Keratinocyte (primary cell): ENCODE results near the gene EFCAB9. TPM values are rescaled to one million over a fixed set of nuclear protein-coding genes. Genes with fewer than 3 reads are reported as not detected.

Source experiments
- DNase-seq: peaks from one replicate; pipeline ENCODE4 v3.0.0-alpha.2; 2011; ENCODE audit warnings: low read depth, missing footprints, low spot score
- FAIRE-seq: peaks from 2 replicates; lab custom pipeline; 2011; peaks lifted over from hg19 to GRCh38; lab: Jason Lieb, UNC
- H2AFZ ChIP-seq: 2 replicates; pipeline ENCODE4 v1.6.0; 2012; ENCODE audit warnings: low read length, control low read depth, inconsistent platforms; ENCODE audit not compliant: control insufficient read depth
- H3K27ac ChIP-seq: 2 replicates; pipeline ENCODE4 v1.5.1; 2011; ENCODE audit warnings: low read length; ENCODE audit not compliant: control insufficient read depth, insufficient read depth
- H3K27me3 ChIP-seq: 3 replicates; pipeline ENCODE4 v1.6.0; 2011; ENCODE audit warnings: low read length; ENCODE audit not compliant: control insufficient read depth, insufficient read depth; ENCODE audit errors: extremely low read depth
- H3K36me3 ChIP-seq, 2 experiments: 2 replicates in 1 of 2; 3 replicates in 1 of 2; pipeline ENCODE4 v1.5.1; 2011; ENCODE audit warnings: low read length in 2 of 2, mild to moderate bottlenecking in 1 of 2; ENCODE audit not compliant: control insufficient read depth in 2 of 2, insufficient read depth in 2 of 2; ENCODE audit errors: extremely low read depth in 1 of 2
- H3K4me1 ChIP-seq: 3 replicates; pipeline ENCODE4 v1.5.1; 2011; ENCODE audit warnings: low read length; ENCODE audit not compliant: control insufficient read depth, insufficient read depth; ENCODE audit errors: extremely low read depth
- H3K4me2 ChIP-seq: 3 replicates; pipeline ENCODE4 v1.6.0; 2011; ENCODE audit warnings: low read depth, low read length; ENCODE audit not compliant: control insufficient read depth, insufficient read depth; ENCODE audit errors: extremely low read depth
- H3K4me3 ChIP-seq, 3 experiments: fragments of 200-600 bp in 1 of 3; sonication (generic) in 1 of 3; 2 replicates in 2 of 3; 3 replicates in 1 of 3; pipeline ENCODE4 v1.5.1; 2011 to 2016; ENCODE audit warnings: low read length in 3 of 3, mild to moderate bottlenecking in 3 of 3, control low read depth in 2 of 3, inconsistent platforms in 1 of 3, low read depth in 1 of 3, mixed read lengths in 1 of 3, mixed run types in 1 of 3, moderate library complexity in 1 of 3; ENCODE audit not compliant: control insufficient read depth in 2 of 3, insufficient read depth in 2 of 3; ENCODE audit errors: extremely low read depth in 1 of 3
- H3K79me2 ChIP-seq: 2 replicates; pipeline ENCODE4 v1.6.0; 2012; ENCODE audit warnings: low read length; ENCODE audit not compliant: control insufficient read depth, insufficient read depth
- H3K9ac ChIP-seq: 3 replicates; pipeline ENCODE4 v1.6.0; 2011; ENCODE audit warnings: low read length; ENCODE audit not compliant: control insufficient read depth, insufficient read depth; ENCODE audit errors: extremely low read depth
- H3K9me1 ChIP-seq: 3 replicates; pipeline ENCODE4 v1.6.0; 2011; ENCODE audit warnings: low read length; ENCODE audit not compliant: control insufficient read depth, insufficient read depth; ENCODE audit errors: extremely low read depth
- H3K9me3 ChIP-seq: 2 replicates; pipeline ENCODE4 v1.5.1; 2012; ENCODE audit warnings: low read depth, low read length; ENCODE audit not compliant: control insufficient read depth
- H4K20me1 ChIP-seq: 3 replicates; pipeline ENCODE4 v1.6.0; 2011; ENCODE audit warnings: low read length; ENCODE audit not compliant: control insufficient read depth, insufficient read depth; ENCODE audit errors: extremely low read depth
- EZH2 ChIP-seq: IDR thresholded peaks from one replicate; pipeline ENCODE4 v1.6.1; 2012; ENCODE audit warnings: inconsistent platforms, mild to moderate bottlenecking, low read length, moderate library complexity
- dilution Hi-C: fragments of 300-500 bp; cut with MboI; formaldehyde crosslinking; loops from one replicate; pipeline ENCODE4 v1.7.0; 2020; ENCODE audit warnings: low sequenced_read_pairs; ENCODE audit not compliant: extremely low pct_ligation_motif_present
- polyA plus RNA-seq, 5 experiments: library from polyadenylated mRNA; depleted of rRNA in 3 of 5; stranded (reverse) in 3 of 5; stranded (forward) in 1 of 5; unstranded in 1 of 5; fragments of >200 nt; gene quantifications; 1 replicate in 1 of 5; 2 replicates in 3 of 5; 3 replicates in 1 of 5; pipeline versions ENCODE4 v1.2.1 to v1.2.3, GENCODE V29; 2011 to 2012; ENCODE audit warnings: missing spikeins in 2 of 5, low read depth in 1 of 5, low replicate concordance in 1 of 5
- small RNA-seq, 3 experiments: library from RNA; depleted of rRNA; stranded (forward); fragments of <200 nt; gene quantifications; one replicate each; pipeline ENCODE3, GENCODE V24; 2012; ENCODE audit warnings: low read depth in 3 of 3, low replicate concordance in 1 of 3; ENCODE audit not compliant: insufficient read length in 3 of 3
- TF ChIP-seq, protein P1 (sequence below), 3 experiments: IDR thresholded peaks in 1 of 3; conservative IDR thresholded peaks in 1 of 3; optimal IDR thresholded peaks in 1 of 3; 2 replicates in 2 of 3; 3 replicates in 1 of 3; pipeline versions ENCODE3 to v1.5.1; 2011; ENCODE audit warnings: low read length in 3 of 3, mild to moderate bottlenecking in 3 of 3, moderate library complexity in 2 of 3, control low read depth in 1 of 3, inconsistent platforms in 1 of 3; ENCODE audit not compliant: insufficient read depth in 2 of 3; ENCODE audit errors: extremely low read depth in 1 of 3

EFCAB9 gene
- polyA plus RNA-seq, 1 donor (not counting 4 experiments of a cell fraction or from before 2014, with no cell fraction given): not detected

GRCh38 chr5:172252501-172252900 is 58.5 kb downstream of the EFCAB9 start:
- Histone ChIP-seq H3K36me3 (no peaks in the 10 kb centered on the region), H3K9me3 (no peaks in the 10 kb centered on the region), H3K79me2 (peaks cover 8% of the 10 kb centered on the region), H3K27ac (no peak overlapping the region), H3K4me3 (no peak overlapping the region), H3K9me1 (no peaks in the 10 kb centered on the region), H2AFZ (no peak overlapping the region), H3K4me2 (no peak overlapping the region), H4K20me1 (no peaks in the 10 kb centered on the region), H3K9ac (no peak overlapping the region), H3K4me1 (no peaks in the 10 kb centered on the region), H3K27me3 (no peaks in the 10 kb centered on the region)
- no peak for TF ChIP-seq EZH2
- TF ChIP-seq, protein P1, sequence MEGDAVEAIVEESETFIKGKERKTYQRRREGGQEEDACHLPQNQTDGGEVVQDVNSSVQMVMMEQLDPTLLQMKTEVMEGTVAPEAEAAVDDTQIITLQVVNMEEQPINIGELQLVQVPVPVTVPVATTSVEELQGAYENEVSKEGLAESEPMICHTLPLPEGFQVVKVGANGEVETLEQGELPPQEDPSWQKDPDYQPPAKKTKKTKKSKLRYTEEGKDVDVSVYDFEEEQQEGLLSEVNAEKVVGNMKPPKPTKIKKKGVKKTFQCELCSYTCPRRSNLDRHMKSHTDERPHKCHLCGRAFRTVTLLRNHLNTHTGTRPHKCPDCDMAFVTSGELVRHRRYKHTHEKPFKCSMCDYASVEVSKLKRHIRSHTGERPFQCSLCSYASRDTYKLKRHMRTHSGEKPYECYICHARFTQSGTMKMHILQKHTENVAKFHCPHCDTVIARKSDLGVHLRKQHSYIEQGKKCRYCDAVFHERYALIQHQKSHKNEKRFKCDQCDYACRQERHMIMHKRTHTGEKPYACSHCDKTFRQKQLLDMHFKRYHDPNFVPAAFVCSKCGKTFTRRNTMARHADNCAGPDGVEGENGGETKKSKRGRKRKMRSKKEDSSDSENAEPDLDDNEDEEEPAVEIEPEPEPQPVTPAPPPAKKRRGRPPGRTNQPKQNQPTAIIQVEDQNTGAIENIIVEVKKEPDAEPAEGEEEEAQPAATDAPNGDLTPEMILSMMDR (optimal IDR thresholded peaks at IDR 0.05 in 1 of 3, IDR thresholded peaks at IDR 0.05 in 1 of 3, conservative IDR thresholded peaks at IDR 0.05 in 1 of 3; ENCODE audit: extremely low read depth in 1 of 3, insufficient read depth in 2 of 3, low read length in 3 of 3): no peak
- FAIRE-seq (no peak), DNase-seq (no peak)
- dilution Hi-C loops: no loop called here

Small RNA genes lying within 50 kb of the gene (small RNA-seq; reads per million reads assigned to genes)
- gene RF00191: 0 reads per million in 3 experiments

Other genes with a start within 250 kb of the EFCAB9 start
- gene FBXW11, start 187.5 kb upstream of the EFCAB9 start, polyA plus RNA-seq: 36.5 to 48.4 TPM (median 44.0 TPM) in 3 replicates
- 13.3 to 22.7 TPM (median 19.8 TPM) in 3 replicates for gene STK10, start 5.9 kb upstream of the EFCAB9 start, polyA plus RNA-seq
- gene UBTD2, start 89.6 kb downstream of the EFCAB9 start, polyA plus RNA-seq: 9.0 to 16.2 TPM (median 13.2 TPM) in 3 replicates